Stimulated activated naive B cell treated with anti-CD40 and anti-IgM and Interleukin-4, amounts not matched to agents 10 μg/mL and 1 μg/mL and 100 μg/mL, for 72 hours (primary cell): ENCODE measurements around the gene CHDH.

Experiments used
- ATAC-seq, 2 donors: fragments of 150-1000 bp; cut with Tn5 transposase; replicated peaks; 2 replicates each; pipeline ENCODE4 v1.10.0; 2021; ENCODE audit warnings: moderate library complexity in 1 of 2
- DNase-seq: peaks from one replicate; pipeline ENCODE4 v3.0.0; 2021
- H3K27ac Mint-ChIP-seq: one replicate; pipeline ENCODE4 v1.8.0; 2022; ENCODE audit warnings: mild to moderate bottlenecking, mixed read lengths
- H3K27me3 Mint-ChIP-seq, 2 donors: one replicate each; pipeline ENCODE4 v1.8.0; 2022; ENCODE audit warnings: mixed read lengths in 2 of 2
- H3K36me3 Mint-ChIP-seq, 2 donors: one replicate each; pipeline ENCODE4 v1.8.0; 2022; ENCODE audit warnings: mixed read lengths in 2 of 2, mild to moderate bottlenecking in 1 of 2
- H3K4me1 Mint-ChIP-seq, 2 donors: one replicate each; pipeline ENCODE4 v1.8.0; 2022; ENCODE audit warnings: mixed read lengths in 2 of 2, mild to moderate bottlenecking in 1 of 2
- H3K4me3 Mint-ChIP-seq, 2 donors: one replicate each; pipeline ENCODE4 v1.8.0; 2022; ENCODE audit warnings: mild to moderate bottlenecking in 2 of 2, mixed read lengths in 2 of 2, moderate library complexity in 1 of 2
- H3K9me3 Mint-ChIP-seq, 2 donors: one replicate each; pipeline ENCODE4 v1.8.0; 2022; ENCODE audit warnings: mixed read lengths in 2 of 2, mild to moderate bottlenecking in 1 of 2

Gene CHDH

DNA sequence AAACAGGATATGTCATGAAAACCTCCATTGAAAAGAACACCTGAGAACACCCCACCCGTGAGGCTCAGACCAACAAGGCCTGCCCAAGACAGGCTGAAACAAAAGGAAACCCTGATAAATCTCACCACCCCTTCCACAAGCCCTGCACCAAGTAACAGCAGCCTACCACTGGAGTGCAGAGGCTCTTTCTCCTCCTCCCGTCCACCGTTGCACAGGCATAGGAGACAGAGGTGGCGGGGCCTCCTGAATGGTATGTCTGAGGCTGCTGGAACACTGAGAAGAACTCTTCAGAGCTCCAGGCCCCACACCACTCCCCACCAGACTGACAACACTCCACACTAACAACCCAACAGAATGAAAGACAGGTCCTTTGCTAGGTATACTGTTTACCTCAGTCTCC is 21.4 kb downstream of the CHDH start:
- peaks cover 3 to 23% of the 10 kb centered on the region in 2 donors for H3K27me3 Mint-ChIP-seq
- no peak for ATAC-seq
- H3K27ac Mint-ChIP-seq = peak overlapping the region; percentile 42
- no peak for DNase-seq
- H3K4me1 Mint-ChIP-seq = peaks cover 8 to 12% of the 10 kb centered on the region in 2 donors
- no peak overlapping the region for H3K4me3 Mint-ChIP-seq
- peaks cover 44 to 74% of the 10 kb centered on the region in 2 donors for H3K36me3 Mint-ChIP-seq
- no peaks in the 10 kb centered on the region for H3K9me3 Mint-ChIP-seq

DNA sequence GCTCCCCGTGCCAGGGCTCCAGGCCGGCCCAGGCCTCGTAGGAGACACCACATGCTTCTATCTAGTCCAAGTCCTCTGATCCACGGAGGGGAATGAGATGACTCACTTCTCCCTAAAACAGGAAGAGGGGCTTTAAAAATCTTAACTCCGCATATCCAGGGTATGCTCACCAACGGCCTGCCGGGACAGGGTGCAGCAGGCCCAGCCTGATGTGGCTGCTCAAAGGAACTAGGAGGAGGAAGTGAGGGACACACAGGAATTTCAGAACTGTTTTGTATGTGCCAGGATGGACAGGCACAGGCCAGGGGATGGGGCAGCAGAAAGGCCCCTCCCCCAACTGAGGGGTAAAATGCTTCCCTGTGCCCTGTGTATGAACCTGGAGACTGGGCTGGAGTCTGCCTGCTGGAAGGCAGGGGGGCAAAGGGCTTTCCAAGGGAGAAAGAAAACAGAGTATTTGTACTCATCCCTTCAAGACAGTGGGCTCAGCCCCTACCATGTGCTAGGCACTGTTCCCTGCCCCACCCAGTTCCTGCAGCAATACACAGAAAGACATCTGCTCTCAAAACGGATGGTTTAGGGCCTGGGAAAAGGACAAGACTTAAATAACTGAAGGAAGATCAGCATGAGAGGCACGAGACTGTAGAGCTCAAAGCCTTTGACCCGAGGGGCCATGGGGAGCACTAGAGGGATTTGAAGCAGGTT is 22.1 kb downstream of the CHDH start:
- DNase-seq (no peak), ATAC-seq (no peak)
- H3K4me1 Mint-ChIP-seq = peaks cover 8 to 12% of the 10 kb centered on the region in 2 donors
- H3K36me3 Mint-ChIP-seq = peaks cover 46 to 76% of the 10 kb centered on the region in 2 donors
- H3K9me3 Mint-ChIP-seq = no peaks in the 10 kb centered on the region
- H3K27ac Mint-ChIP-seq = no peak overlapping the region
- H3K27me3 Mint-ChIP-seq = peaks cover 7 to 23% of the 10 kb centered on the region in 2 donors
- H3K4me3 Mint-ChIP-seq = no peak overlapping the region

DNA sequence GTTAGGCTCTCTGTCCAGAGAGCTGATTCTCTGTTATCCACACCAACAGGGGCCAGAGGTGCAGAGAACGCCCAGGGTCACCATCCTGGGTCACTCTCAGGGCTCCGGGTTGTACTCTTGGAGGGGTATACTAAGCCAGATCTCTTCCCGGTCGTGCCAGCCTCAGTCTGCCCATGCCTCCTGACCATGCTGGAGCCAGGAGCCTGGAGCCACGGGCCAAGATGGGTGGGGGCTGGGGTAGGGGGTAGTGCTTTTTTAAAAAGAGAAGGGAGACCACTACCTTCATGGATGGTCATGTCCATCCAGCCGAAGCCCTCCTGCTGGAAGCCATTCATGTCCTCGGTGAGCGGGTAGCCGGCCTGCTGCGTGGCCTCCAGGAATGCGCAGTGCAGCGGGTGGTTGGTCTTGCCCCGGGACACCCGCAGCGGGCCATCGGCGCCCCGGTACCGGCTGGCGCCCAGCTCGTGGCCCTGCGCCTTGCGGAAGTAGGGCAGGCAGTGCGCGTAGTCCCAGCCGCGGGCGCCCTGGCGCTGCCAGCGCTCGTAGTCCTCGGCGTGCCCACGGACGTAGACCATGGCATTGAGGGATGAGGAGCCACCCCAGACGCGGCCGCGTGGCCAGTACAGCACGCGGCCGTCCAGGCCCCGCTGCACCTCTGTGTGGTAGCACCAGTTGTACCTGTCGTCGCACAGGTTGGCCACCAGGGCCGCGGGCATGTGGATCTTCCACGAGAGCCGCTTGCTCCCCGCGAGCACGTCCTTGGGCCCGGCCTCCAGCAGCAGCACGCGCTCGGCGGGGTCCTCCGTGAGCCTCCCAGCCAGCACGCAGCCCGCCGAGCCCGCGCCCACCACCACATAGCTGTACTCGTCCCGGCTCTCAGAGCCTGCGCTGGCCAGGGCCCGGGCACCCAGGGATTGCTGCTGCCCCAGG is 22.9 kb downstream of the CHDH start:
- no peak overlapping the region for H3K27ac Mint-ChIP-seq
- no peaks in the 10 kb centered on the region for H3K9me3 Mint-ChIP-seq
- H3K27me3 Mint-ChIP-seq = peaks cover 7 to 28% of the 10 kb centered on the region in 2 donors
- no peak overlapping the region for H3K4me3 Mint-ChIP-seq
- peaks cover 51 to 76% of the 10 kb centered on the region in 2 donors for H3K36me3 Mint-ChIP-seq
- H3K4me1 Mint-ChIP-seq = peaks cover 8 to 12% of the 10 kb centered on the region in 2 donors
- DNase-seq = no peak
- ATAC-seq = no peak

DNA sequence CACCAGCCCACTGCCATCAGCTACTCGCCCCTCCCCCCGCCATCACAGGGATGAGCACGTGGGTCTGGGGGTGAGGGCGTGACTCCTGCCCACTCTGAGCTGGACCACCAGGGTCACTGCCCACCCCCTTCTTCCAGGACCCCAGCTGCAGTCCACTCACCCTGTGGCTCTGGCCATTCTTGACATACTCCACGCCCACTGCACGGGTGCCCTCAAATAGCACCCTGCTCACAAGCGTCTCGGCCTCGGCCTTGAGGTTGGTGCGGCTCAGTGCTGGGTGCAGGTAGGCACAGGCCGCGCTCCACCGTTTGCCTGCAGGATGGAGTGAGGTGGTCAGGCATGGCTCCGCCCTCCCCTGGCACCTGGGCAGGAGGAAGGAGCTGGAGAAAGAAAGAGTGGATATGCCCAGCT is 23.9 kb downstream of the CHDH start:
- no peak for DNase-seq
- no peak for ATAC-seq
- no peak overlapping the region for H3K27ac Mint-ChIP-seq
- peaks cover 12 to 37% of the 10 kb centered on the region in 2 donors for H3K27me3 Mint-ChIP-seq
- no peaks in the 10 kb centered on the region for H3K9me3 Mint-ChIP-seq
- peaks cover 8 to 19% of the 10 kb centered on the region in 2 donors for H3K4me1 Mint-ChIP-seq
- H3K36me3 Mint-ChIP-seq = peaks cover 60 to 80% of the 10 kb centered on the region in 2 donors
- H3K4me3 Mint-ChIP-seq = no peak overlapping the region

DNA sequence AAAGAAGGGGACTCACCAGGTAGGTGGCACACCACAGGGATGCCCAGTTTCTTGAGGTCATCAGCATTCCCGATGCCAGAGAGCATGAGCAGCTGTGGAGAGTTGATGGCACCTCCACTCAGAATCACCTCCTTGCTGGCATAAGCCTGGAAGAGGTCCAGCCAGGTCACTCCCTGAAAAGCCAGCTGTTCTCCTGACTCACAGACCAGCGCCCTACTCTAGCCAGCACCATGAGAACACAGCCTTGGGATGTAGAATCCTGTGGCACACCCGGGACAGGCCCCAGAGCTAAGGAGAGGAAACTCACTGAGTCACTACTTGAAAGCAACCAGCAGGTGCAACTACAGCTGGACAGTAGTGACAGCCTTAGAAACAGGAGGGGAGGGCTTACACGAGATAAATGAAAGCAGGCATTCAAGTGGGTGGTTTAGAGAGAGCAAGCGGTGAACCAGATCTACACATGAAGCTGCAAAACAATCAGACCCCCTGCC is 24.5 kb downstream of the CHDH start:
- peaks cover 62 to 81% of the 10 kb centered on the region in 2 donors for H3K36me3 Mint-ChIP-seq
- H3K27me3 Mint-ChIP-seq = peaks cover 12 to 39% of the 10 kb centered on the region in 2 donors
- ATAC-seq = peak; percentile 48 to 54
- H3K9me3 Mint-ChIP-seq = no peaks in the 10 kb centered on the region
- no peak overlapping the region for H3K27ac Mint-ChIP-seq
- peaks cover 8 to 19% of the 10 kb centered on the region in 2 donors for H3K4me1 Mint-ChIP-seq
- no peak overlapping the region for H3K4me3 Mint-ChIP-seq
- no peak for DNase-seq

DNA sequence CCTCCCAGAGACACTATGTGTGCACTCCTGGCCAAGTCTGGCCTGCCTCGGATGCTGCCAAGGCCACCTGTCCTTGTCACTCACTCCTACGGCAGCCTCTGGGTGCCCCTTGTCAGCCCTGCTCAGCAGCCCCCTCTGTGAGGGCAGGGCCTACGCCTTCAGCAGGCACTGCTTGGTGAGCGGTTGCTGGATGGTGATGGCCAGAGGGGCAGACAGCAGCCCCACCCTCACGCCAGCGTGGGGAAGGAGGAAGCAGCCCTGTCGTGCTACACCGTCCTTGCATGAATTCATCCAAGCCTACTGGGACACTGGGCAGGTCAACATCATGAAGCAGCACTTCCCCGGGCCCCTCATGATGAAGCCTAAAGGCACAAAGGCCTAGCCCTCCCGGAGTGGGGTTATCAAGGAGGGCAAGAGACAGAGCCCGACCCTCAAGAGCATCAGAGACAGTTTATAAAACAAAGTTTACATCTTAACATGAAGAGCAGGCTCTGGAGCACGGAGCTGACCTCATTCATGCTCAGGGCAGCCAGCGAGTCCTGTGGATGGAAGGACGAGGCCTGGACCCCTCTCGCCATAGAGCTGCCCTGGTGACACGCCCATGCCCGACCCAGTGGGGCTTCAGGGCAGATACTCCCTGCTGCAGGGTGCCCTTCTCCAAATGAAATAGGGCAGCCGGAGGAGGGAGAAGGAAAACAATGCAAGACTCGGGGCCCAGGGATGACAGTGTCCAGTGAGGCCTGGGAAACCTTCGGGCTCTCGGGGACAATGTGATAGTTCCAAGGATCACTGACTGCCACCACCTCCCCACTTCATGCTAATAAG is 25.3 kb downstream of the CHDH start:
- no peak overlapping the region for H3K4me3 Mint-ChIP-seq
- no peak for ATAC-seq
- peaks cover 12 to 35% of the 10 kb centered on the region in 2 donors for H3K27me3 Mint-ChIP-seq
- no peak overlapping the region for H3K27ac Mint-ChIP-seq
- DNase-seq = no peak
- peaks cover 59 to 79% of the 10 kb centered on the region in 2 donors for H3K36me3 Mint-ChIP-seq
- peaks cover 6 to 15% of the 10 kb centered on the region in 2 donors for H3K4me1 Mint-ChIP-seq
- no peaks in the 10 kb centered on the region for H3K9me3 Mint-ChIP-seq

DNA sequence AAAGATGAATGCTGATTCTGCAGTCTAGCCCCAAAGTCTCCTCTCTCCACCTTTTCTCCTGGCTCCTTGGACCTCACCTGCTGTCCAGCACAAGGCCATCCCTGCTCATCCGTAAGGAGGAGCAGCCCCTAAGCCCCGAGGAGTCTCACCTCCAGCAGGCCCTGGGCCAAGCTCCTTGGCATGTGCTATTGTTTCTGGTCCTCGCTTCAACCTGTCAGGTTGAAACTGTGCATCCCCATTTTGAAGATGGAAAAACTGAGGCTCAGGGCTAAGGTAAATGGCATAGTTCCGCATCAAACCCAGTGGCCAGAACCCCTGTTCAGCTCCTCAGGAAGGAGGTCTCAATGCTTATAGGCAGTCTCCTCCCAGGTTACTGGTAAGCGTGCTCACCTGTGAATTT is 26.1 kb downstream of the CHDH start:
- H3K27ac Mint-ChIP-seq = no peak overlapping the region
- no peak for DNase-seq
- H3K27me3 Mint-ChIP-seq = peaks cover 12 to 28% of the 10 kb centered on the region in 2 donors
- peaks cover 64 to 81% of the 10 kb centered on the region in 2 donors for H3K36me3 Mint-ChIP-seq
- no peak for ATAC-seq
- no peak overlapping the region for H3K4me3 Mint-ChIP-seq
- H3K9me3 Mint-ChIP-seq = no peaks in the 10 kb centered on the region
- H3K4me1 Mint-ChIP-seq = peaks cover 6 to 13% of the 10 kb centered on the region in 2 donors

DNA sequence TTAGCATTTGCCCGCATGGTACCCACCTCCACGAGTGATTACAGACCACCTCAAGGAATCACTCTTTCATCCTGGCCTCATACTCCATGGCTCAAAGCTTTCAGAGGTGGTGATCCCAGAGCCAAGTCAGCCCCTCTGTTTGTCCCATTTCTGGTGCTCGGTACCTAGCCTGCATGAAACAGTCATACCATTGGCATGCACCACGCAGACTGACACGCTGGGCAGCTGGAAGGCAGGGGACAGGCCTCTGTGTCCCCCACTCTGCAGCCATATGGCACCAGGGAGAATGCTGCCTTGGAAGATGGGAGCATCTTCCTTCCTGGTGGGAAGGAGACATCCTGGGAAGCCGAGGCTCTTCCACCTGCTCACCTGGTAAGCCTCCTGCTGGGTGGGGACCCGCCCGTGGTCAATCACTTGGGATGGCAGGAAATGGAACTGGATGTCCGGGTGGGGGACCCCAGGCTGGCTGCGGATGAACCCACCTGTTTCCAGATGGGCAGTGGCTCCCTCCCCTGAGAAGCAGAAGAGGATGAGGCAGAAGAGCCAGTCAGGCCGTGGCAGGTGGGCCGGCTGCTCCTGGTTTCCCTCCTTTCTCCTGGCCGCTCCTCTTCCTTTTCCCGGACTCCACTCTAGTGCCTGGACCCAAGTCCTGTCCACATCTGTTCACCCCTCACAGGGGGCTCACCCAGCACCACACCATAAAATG is 26.9 kb downstream of the CHDH start:
- Mint-ChIP-seq H3K36me3 (peaks cover 66 to 77% of the 10 kb centered on the region in 2 donors), H3K4me3 (no peak overlapping the region), H3K27me3 (peaks cover 12 to 23% of the 10 kb centered on the region in 2 donors), H3K9me3 (no peaks in the 10 kb centered on the region), H3K4me1 (peaks cover 6 to 13% of the 10 kb centered on the region in 2 donors), H3K27ac (peak overlapping the region; percentile 63)
- no peak for DNase-seq
- ATAC-seq = no peak

DNA sequence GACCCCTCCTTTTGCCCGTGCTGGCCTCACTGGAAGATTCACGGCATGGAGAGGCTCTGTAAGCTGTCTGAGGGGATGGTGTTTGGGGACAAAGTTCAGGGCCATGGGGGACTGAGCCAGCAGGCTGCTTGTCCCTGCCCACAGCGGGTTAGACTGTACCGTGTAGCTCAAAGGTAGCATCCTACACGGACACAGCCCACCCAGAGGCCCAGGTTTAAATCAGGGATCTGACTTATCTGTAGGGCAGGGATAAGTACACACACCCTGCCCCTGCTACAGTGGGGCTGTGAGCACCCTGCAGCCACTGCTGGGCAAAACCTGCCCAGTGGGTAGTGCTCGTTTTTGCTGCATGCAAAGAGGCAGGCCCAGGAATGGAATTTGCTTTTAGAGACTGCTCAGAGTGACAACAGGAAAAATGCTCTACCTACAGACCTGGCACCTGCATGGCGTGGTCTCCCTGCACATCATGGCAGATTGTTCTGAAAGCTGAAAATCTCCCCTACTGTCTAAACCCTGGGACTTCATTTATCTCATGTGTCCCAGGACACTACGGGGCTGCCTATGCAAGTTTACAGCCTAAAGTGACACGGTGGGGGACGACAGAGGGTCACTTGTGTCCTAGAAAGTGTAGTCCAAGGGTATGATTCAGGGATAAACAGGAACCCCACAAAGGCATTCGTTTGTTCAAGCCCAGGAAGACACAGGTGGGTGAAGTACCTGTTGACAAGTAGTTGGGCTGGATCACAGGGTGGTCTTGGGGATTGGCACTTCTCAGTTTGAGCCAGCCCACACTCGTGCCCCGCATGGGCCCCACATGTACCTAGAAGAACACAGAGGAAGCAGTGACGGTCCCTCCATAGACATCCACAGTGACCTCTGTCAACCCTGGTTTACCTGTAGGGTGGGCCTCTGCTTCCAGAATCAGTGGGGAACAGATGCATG is 27.7 kb downstream of the CHDH start:
- Mint-ChIP-seq H3K36me3 (peaks cover 60 to 78% of the 10 kb centered on the region in 2 donors), H3K4me1 (peaks cover 6 to 13% of the 10 kb centered on the region in 2 donors), H3K4me3 (no peak overlapping the region), H3K27ac (peak overlapping the region; percentile 51), H3K9me3 (no peaks in the 10 kb centered on the region), H3K27me3 (peaks cover 12 to 16% of the 10 kb centered on the region in 2 donors)
- no peak for ATAC-seq
- no peak for DNase-seq

DNA sequence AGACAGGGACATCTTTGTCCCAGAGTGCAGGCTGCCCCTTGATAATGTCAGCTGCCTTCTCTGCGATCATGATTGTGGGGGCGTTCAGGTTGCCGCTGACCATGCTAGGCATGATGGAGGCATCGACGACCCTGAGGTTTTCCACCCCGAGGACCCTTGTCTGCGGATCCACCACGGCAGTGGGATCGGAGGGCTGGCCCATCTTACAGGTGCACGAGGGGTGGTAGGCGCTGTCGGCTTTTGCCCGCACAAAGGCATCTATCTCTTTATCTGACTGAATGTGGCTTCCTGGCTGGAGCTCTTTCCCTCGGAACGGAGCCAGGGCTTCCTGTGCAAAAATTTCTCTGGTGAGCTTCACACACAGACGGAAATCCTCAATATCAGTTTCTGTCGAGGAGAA is 28.4 kb downstream of the CHDH start:
- H3K27ac Mint-ChIP-seq = peak overlapping the region; percentile 51
- H3K9me3 Mint-ChIP-seq = no peaks in the 10 kb centered on the region
- no peak overlapping the region for H3K4me3 Mint-ChIP-seq
- H3K36me3 Mint-ChIP-seq = peaks cover 63 to 78% of the 10 kb centered on the region in 2 donors
- peaks cover 6 to 13% of the 10 kb centered on the region in 2 donors for H3K4me1 Mint-ChIP-seq
- H3K27me3 Mint-ChIP-seq = peaks cover 12 to 16% of the 10 kb centered on the region in 2 donors
- ATAC-seq = no peak
- DNase-seq = no peak

DNA sequence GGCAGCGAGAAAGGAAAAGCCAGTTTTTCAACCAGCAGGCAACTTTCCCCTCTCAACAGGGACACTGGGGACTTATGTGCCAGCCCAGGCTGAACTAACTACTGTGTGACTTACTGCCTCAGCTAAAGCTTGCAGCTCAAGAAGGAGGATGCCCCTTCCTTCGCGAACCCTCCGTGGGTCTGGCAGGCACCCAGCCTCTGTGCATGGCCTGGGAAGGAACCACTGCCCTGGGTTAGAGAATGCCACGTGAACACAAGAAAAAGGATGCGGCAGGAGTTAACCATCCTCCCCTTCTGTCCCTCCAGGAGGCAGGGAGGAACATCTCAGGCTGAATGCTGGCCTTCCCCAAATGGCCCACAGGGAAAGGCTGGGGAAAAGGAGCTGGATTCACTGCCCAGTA is 29.0 kb downstream of the CHDH start:
- Mint-ChIP-seq H3K9me3 (no peaks in the 10 kb centered on the region), H3K27me3 (peaks cover 12 to 16% of the 10 kb centered on the region in 2 donors), H3K4me1 (peaks cover 9 to 18% of the 10 kb centered on the region in 2 donors), H3K36me3 (peaks cover 60 to 74% of the 10 kb centered on the region in 2 donors), H3K27ac (peak overlapping the region; percentile 62), H3K4me3 (no peak overlapping the region)
- ATAC-seq (no peak), DNase-seq (no peak)

DNA sequence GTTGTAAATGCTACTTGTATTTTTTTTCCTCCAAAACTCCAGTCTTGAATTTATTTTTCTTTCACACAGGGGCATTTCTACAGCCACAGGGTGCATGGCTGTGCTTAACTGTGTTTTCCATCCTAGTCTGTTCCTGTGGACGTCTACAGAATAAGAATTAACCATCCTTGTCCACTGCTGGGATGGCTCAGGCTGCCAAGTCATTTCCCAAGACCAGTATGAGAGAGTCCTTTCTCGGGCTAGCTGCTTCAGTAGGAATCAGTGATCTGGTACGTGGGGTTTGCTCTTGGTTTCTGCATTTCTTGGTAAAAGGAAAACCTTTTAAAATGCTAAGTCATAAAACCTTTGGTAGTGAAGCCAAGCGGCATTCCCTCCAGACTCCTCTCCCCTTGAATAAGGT is 29.8 kb downstream of the CHDH start:
- no peaks in the 10 kb centered on the region for H3K9me3 Mint-ChIP-seq
- peaks cover 12 to 16% of the 10 kb centered on the region in 2 donors for H3K27me3 Mint-ChIP-seq
- H3K4me1 Mint-ChIP-seq = peaks cover 4 to 18% of the 10 kb centered on the region in 2 donors
- peaks cover 52 to 66% of the 10 kb centered on the region in 2 donors for H3K36me3 Mint-ChIP-seq
- ATAC-seq (peak in 1 of 2 donors; percentile 66), DNase-seq (no peak)
- H3K27ac Mint-ChIP-seq = no peak overlapping the region
- H3K4me3 Mint-ChIP-seq = no peak overlapping the region
